ENCODE results near the gene CEMIP. TPM values are rescaled to one million over a fixed set of nuclear protein-coding genes. Genes with fewer than 3 reads are reported as not detected.

Gene CEMIP
- total and polyA plus RNA-seq, 10 of the 15 experiments (the other 5 are each of a cell fraction or from before 2014, with no cell fraction given), result 0.01 to 0.44 (median 0.16) TPM; not detected in 6

DNA sequence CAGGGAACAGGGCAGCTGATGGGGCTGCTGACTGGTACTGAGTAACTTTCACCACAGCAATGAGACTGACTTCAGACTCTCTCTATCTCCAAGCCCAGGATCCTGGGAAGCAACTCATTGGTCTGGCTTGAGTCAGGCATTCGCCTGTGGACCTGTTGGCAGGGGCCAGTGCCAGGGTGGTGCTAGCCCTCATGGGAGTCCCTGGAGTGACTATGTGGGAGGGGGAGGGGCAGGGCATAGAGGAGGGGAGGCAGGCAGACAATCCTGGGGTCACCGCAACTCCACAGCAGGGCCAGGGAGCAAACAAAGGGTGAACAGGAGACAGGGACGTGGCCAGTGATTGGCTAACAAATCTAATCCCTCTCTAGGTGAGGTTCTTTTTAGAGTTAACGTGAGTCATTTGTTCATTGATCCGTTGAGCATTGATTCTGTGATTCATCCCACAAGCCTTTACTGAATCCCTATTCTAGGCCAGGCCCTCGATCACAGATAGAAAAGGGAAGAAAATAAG is 71.8 kb downstream of the CEMIP start (continued):
- TF ChIP-seq, protein P1, sequence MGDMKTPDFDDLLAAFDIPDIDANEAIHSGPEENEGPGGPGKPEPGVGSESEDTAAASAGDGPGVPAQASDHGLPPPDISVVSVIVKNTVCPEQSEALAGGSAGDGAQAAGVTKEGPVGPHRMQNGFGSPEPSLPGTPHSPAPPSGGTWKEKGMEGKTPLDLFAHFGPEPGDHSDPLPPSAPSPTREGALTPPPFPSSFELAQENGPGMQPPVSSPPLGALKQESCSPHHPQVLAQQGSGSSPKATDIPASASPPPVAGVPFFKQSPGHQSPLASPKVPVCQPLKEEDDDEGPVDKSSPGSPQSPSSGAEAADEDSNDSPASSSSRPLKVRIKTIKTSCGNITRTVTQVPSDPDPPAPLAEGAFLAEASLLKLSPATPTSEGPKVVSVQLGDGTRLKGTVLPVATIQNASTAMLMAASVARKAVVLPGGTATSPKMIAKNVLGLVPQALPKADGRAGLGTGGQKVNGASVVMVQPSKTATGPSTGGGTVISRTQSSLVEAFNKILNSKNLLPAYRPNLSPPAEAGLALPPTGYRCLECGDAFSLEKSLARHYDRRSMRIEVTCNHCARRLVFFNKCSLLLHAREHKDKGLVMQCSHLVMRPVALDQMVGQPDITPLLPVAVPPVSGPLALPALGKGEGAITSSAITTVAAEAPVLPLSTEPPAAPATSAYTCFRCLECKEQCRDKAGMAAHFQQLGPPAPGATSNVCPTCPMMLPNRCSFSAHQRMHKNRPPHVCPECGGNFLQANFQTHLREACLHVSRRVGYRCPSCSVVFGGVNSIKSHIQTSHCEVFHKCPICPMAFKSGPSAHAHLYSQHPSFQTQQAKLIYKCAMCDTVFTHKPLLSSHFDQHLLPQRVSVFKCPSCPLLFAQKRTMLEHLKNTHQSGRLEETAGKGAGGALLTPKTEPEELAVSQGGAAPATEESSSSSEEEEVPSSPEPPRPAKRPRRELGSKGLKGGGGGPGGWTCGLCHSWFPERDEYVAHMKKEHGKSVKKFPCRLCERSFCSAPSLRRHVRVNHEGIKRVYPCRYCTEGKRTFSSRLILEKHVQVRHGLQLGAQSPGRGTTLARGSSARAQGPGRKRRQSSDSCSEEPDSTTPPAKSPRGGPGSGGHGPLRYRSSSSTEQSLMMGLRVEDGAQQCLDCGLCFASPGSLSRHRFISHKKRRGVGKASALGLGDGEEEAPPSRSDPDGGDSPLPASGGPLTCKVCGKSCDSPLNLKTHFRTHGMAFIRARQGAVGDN (IDR thresholded peaks at IDR 0.05), result no peak
- no peak for TF ChIP-seq CHD4 (IDR thresholded peaks at IDR 0.05)
- TF ChIP-seq NBN (IDR thresholded peaks at IDR 0.05), result no peak
- TF ChIP-seq, protein P2, sequence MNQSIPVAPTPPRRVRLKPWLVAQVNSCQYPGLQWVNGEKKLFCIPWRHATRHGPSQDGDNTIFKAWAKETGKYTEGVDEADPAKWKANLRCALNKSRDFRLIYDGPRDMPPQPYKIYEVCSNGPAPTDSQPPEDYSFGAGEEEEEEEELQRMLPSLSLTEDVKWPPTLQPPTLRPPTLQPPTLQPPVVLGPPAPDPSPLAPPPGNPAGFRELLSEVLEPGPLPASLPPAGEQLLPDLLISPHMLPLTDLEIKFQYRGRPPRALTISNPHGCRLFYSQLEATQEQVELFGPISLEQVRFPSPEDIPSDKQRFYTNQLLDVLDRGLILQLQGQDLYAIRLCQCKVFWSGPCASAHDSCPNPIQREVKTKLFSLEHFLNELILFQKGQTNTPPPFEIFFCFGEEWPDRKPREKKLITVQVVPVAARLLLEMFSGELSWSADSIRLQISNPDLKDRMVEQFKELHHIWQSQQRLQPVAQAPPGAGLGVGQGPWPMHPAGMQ (IDR thresholded peaks at IDR 0.05; ENCODE audit: borderline replicate concordance), result no peak

DNA sequence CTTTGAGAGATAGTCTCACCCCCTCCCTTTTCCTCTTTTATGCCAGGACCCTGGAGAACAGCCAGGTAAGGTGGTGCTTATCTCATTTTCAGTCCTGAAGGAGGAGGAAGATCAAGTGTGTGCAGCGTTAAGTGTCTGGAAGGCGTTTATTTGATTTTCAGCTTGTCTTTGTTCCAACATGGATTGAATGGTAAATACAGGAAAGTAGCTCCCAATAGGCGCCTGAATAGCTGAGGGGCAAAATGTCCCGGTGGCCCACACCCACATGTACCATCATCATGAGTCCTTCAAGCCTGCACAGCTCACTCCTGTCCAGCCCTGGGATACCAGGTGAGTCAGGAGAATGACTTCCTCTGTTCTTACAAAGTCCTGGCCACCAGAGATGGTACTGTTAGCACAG is 73.5 kb downstream of the CEMIP start:
- no peak overlapping the region for H3K4me2 ChIP-seq (ENCODE audit: control insufficient read depth, insufficient read depth)
- H3K4me3 ChIP-seq, result no peak overlapping the region
- no peaks in the 10 kb centered on the region for H3K36me3 ChIP-seq (ENCODE audit: control insufficient read depth in 2 of 2, insufficient read depth in 2 of 2, low read length in 1 of 2)
- DNase-seq (ENCODE audit: low read depth, low spot score), result no peak
- H3K27me3 ChIP-seq (replicated peaks in 1 of 2; ENCODE audit: control insufficient read depth in 2 of 2, insufficient read depth in 2 of 2, low read length in 1 of 2), result peaks cover 1 to 7% of the 10 kb centered on the region in 2 experiments; a peak in 3 of 4 replicates
- POLR2A ChIA-PET, result no interaction called here
- 32% methylated on average over 4 of the region's 4 CpGs for WGBS (ENCODE audit: insufficient coverage, insufficient replicate concordance, low lambda C conversion rate, missing lambda C conversion rate)
- intact Hi-C loops (cut with micrococcal nuclease; ENCODE audit: unreplicated experiment) (no loop called here), in situ Hi-C loops (cut with MboI) (no loop called here)
- H4K20me1 ChIP-seq (ENCODE audit: control insufficient read depth, insufficient read depth), result no peaks in the 10 kb centered on the region
- no peak overlapping the region for H3K27ac ChIP-seq (ENCODE audit: control insufficient read depth, insufficient read depth)
- no TSS peak for BruUV-seq (replicated peaks)
- RAD21 ChIA-PET (ENCODE audit: unreplicated experiment), result no interaction called here
- no peaks in the 10 kb centered on the region for H3K4me1 ChIP-seq (ENCODE audit: control insufficient read depth, insufficient read depth, low read length)
- no peaks in the 10 kb centered on the region for H3K79me2 ChIP-seq (ENCODE audit: control insufficient read depth, insufficient read depth, low read length)
- no peak overlapping the region for H2AFZ ChIP-seq (ENCODE audit: control insufficient read depth, low read depth, low read length)
- ATAC-seq, result no peak
- no peak for TF ChIP-seq ETV6 (conservative IDR thresholded peaks at IDR 0.05 in 1 of 2, IDR thresholded peaks at IDR 0.05 in 1 of 2; ENCODE audit: borderline replicate concordance in 1 of 2, low read depth in 1 of 2)
- no peak for TF ChIP-seq RAD51 (IDR thresholded peaks at IDR 0.05)
- TF ChIP-seq, protein P3, sequence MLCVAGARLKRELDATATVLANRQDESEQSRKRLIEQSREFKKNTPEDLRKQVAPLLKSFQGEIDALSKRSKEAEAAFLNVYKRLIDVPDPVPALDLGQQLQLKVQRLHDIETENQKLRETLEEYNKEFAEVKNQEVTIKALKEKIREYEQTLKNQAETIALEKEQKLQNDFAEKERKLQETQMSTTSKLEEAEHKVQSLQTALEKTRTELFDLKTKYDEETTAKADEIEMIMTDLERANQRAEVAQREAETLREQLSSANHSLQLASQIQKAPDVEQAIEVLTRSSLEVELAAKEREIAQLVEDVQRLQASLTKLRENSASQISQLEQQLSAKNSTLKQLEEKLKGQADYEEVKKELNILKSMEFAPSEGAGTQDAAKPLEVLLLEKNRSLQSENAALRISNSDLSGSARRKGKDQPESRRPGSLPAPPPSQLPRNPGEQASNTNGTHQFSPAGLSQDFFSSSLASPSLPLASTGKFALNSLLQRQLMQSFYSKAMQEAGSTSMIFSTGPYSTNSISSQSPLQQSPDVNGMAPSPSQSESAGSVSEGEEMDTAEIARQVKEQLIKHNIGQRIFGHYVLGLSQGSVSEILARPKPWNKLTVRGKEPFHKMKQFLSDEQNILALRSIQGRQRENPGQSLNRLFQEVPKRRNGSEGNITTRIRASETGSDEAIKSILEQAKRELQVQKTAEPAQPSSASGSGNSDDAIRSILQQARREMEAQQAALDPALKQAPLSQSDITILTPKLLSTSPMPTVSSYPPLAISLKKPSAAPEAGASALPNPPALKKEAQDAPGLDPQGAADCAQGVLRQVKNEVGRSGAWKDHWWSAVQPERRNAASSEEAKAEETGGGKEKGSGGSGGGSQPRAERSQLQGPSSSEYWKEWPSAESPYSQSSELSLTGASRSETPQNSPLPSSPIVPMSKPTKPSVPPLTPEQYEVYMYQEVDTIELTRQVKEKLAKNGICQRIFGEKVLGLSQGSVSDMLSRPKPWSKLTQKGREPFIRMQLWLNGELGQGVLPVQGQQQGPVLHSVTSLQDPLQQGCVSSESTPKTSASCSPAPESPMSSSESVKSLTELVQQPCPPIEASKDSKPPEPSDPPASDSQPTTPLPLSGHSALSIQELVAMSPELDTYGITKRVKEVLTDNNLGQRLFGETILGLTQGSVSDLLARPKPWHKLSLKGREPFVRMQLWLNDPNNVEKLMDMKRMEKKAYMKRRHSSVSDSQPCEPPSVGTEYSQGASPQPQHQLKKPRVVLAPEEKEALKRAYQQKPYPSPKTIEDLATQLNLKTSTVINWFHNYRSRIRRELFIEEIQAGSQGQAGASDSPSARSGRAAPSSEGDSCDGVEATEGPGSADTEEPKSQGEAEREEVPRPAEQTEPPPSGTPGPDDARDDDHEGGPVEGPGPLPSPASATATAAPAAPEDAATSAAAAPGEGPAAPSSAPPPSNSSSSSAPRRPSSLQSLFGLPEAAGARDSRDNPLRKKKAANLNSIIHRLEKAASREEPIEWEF (IDR thresholded peaks at IDR 0.05; ENCODE audit: insufficient replicate concordance, low read depth, low read length), result no peak
- TF ChIP-seq CREM (IDR thresholded peaks at IDR 0.05; ENCODE audit: low read depth), result no peak
- TF ChIP-seq ZSCAN29 (IDR thresholded peaks at IDR 0.05), result no peak
- no peak for TF ChIP-seq CEBPB (IDR thresholded peaks at IDR 0.05; ENCODE audit: borderline replicate concordance in 1 of 2, low read depth in 2 of 2, low read length in 2 of 2)
- no peaks in the 10 kb centered on the region for H3K9me3 ChIP-seq (replicated peaks; ENCODE audit: control insufficient read depth, insufficient read depth, low read length)
- no peak overlapping the region for H3K9ac ChIP-seq (ENCODE audit: control insufficient read depth, insufficient read depth, low read length)
- CTCF ChIA-PET, result interaction anchor here (1.3 kb wide), 1 partner anchor 67 kb away, joined by 3 read pairs; no protein-coding TSS in a partner anchor
- FAIRE-seq, result no peak
- SMC1A ChIA-PET (ENCODE audit: uncharacterized antibody, unreplicated experiment), result interaction anchor here (0.7 kb wide), 1 partner anchor 49 kb away, joined by 3 read pairs; no protein-coding TSS in a partner anchor

Measured in GM12878 (cell line).